ENCODE data around the gene SSUH2. TPM values are rescaled to one million over a fixed set of nuclear protein-coding genes. Genes with fewer than 3 reads are reported as not detected.

The SSUH2 gene
- total RNA-seq, 2 experiments from 2014 or later, result 0.16 TPM; not detected in 1

GRCh38 chr3:8665407-8665896, 20.9 kb upstream of the SSUH2 start:
- no peak for TF ChIP-seq EZH2phosphoT487 (IDR thresholded peaks at IDR 0.05; ENCODE audit: borderline replicate concordance, low read depth, low read length)
- no peak for TF ChIP-seq CTCF (conservative IDR thresholded peaks at IDR 0.05; ENCODE audit: low read length)
- Histone ChIP-seq H3K9me3 (ENCODE audit: low read length) (no peaks in the 10 kb centered on the region), H3K79me2 (ENCODE audit: insufficient read depth, low read depth, low read length) (no peaks in the 10 kb centered on the region), H3K4me2 (ENCODE audit: low read length) (no peak overlapping the region), H2AFZ (ENCODE audit: low read length) (no peak overlapping the region), H3K27ac (ENCODE audit: low read depth, low read length, poor library complexity, severe bottlenecking) (no peak overlapping the region), H3K4me3 (ENCODE audit: low read depth, low read length, poor library complexity, severe bottlenecking) (no peak overlapping the region), H4K20me1 (ENCODE audit: insufficient read depth, low read length) (no peaks in the 10 kb centered on the region), H3K9me2 (ENCODE audit: insufficient read depth, low read length) (no peaks in the 10 kb centered on the region), H3K4me1 (ENCODE audit: insufficient read depth, low read length, poor library complexity, severe bottlenecking) (peaks cover 13% of the 10 kb centered on the region), H3K36me3 (ENCODE audit: insufficient read depth, low read length) (no peaks in the 10 kb centered on the region)
- intact Hi-C loops (cut with micrococcal nuclease; ENCODE audit: unreplicated experiment), result no loop called here
- POLR2A ChIA-PET, result interaction anchor here (0.9 kb wide), 1 partner anchor 845 kb away, joined by 4 read pairs; no protein-coding TSS in a partner anchor
- peak; percentile 13 for DNase-seq (ENCODE audit: low spot score)
- no TSS peak for BruUV-seq (replicated peaks)
- CTCF ChIA-PET (ENCODE audit: unreplicated experiment), result no interaction called here

- H3K4me3 ChIP-seq (ENCODE audit: low read depth, low read length, poor library complexity, severe bottlenecking), result no peak overlapping the region
- POLR2A ChIA-PET, result no interaction called here
- BruUV-seq (replicated peaks), result no TSS peak
- H3K9me3 ChIP-seq (ENCODE audit: low read length), result no peaks in the 10 kb centered on the region
- H3K4me1 ChIP-seq (ENCODE audit: insufficient read depth, low read length, poor library complexity, severe bottlenecking), result peaks cover 33% of the 10 kb centered on the region
- H3K36me3 ChIP-seq (ENCODE audit: insufficient read depth, low read length), result no peaks in the 10 kb centered on the region
- no peak overlapping the region for H3K27ac ChIP-seq (ENCODE audit: low read depth, low read length, poor library complexity, severe bottlenecking)
- CTCF ChIA-PET (ENCODE audit: unreplicated experiment), result no interaction called here
- H4K20me1 ChIP-seq (ENCODE audit: insufficient read depth, low read length), result no peaks in the 10 kb centered on the region
- intact Hi-C loops (cut with micrococcal nuclease; ENCODE audit: unreplicated experiment), result no loop called here
- H2AFZ ChIP-seq (ENCODE audit: low read length), result no peak overlapping the region
- no peaks in the 10 kb centered on the region for H3K9me2 ChIP-seq (ENCODE audit: insufficient read depth, low read length)
- no peaks in the 10 kb centered on the region for H3K79me2 ChIP-seq (ENCODE audit: insufficient read depth, low read depth, low read length)
- peak; percentile 62 for DNase-seq (ENCODE audit: low spot score)
- H3K4me2 ChIP-seq (ENCODE audit: low read length), result no peak overlapping the region
- TF ChIP-seq CTCF (conservative IDR thresholded peaks at IDR 0.05; ENCODE audit: low read length) (peak; percentile 78), EZH2phosphoT487 (IDR thresholded peaks at IDR 0.05; ENCODE audit: borderline replicate concordance, low read depth, low read length) (no peak)
Observed at GRCh38 chr3:8663177-8664061, 18.8 kb upstream of the SSUH2 start.

GRCh38 chr3:8662594-8662993, 18.0 kb upstream of the SSUH2 start:
- intact Hi-C loops (cut with micrococcal nuclease; ENCODE audit: unreplicated experiment), result no loop called here
- TF ChIP-seq EZH2phosphoT487 (IDR thresholded peaks at IDR 0.05; ENCODE audit: borderline replicate concordance, low read depth, low read length), result no peak
- no peak for TF ChIP-seq CTCF (conservative IDR thresholded peaks at IDR 0.05; ENCODE audit: low read length)
- Histone ChIP-seq H4K20me1 (ENCODE audit: insufficient read depth, low read length) (no peaks in the 10 kb centered on the region), H3K36me3 (ENCODE audit: insufficient read depth, low read length) (no peaks in the 10 kb centered on the region), H3K27ac (ENCODE audit: low read depth, low read length, poor library complexity, severe bottlenecking) (no peak overlapping the region), H2AFZ (ENCODE audit: low read length) (no peak overlapping the region), H3K9me2 (ENCODE audit: insufficient read depth, low read length) (no peaks in the 10 kb centered on the region), H3K4me2 (ENCODE audit: low read length) (no peak overlapping the region), H3K4me1 (ENCODE audit: insufficient read depth, low read length, poor library complexity, severe bottlenecking) (peaks cover 42% of the 10 kb centered on the region), H3K79me2 (ENCODE audit: insufficient read depth, low read depth, low read length) (no peaks in the 10 kb centered on the region), H3K4me3 (ENCODE audit: low read depth, low read length, poor library complexity, severe bottlenecking) (no peak overlapping the region), H3K9me3 (ENCODE audit: low read length) (no peaks in the 10 kb centered on the region)
- BruUV-seq (replicated peaks), result no TSS peak
- DNase-seq (ENCODE audit: low spot score), result no peak
- ChIA-PET CTCF (ENCODE audit: unreplicated experiment) (no interaction called here), POLR2A (no interaction called here)

Measured in OCI-LY7 (cell line).